Suprapubic skin (tissue), 3 donors: ENCODE measurements around the gene LRRFIP1.

ENCODE experiments used
- POLR2A ChIP-seq, 2 donors: fragments of 450-650 bp; IDR thresholded peaks; one replicate each; pipeline ENCODE4 v1.6.1; 2017; ENCODE audit warnings: antibody characterized with exemption in 2 of 2, mild to moderate bottlenecking in 2 of 2, moderate library complexity in 2 of 2
- TF ChIP-seq, protein P1 (sequence below), 2 donors: fragments of 200-600 bp in 1 of 2; fragments of 450-650 bp in 1 of 2; sonication (generic) in 1 of 2; IDR thresholded peaks; one replicate each; pipeline ENCODE4 v1.5.1; 2016 to 2019; ENCODE audit warnings: antibody characterized with exemption in 2 of 2, mild to moderate bottlenecking in 1 of 2, moderate library complexity in 1 of 2

DNA sequence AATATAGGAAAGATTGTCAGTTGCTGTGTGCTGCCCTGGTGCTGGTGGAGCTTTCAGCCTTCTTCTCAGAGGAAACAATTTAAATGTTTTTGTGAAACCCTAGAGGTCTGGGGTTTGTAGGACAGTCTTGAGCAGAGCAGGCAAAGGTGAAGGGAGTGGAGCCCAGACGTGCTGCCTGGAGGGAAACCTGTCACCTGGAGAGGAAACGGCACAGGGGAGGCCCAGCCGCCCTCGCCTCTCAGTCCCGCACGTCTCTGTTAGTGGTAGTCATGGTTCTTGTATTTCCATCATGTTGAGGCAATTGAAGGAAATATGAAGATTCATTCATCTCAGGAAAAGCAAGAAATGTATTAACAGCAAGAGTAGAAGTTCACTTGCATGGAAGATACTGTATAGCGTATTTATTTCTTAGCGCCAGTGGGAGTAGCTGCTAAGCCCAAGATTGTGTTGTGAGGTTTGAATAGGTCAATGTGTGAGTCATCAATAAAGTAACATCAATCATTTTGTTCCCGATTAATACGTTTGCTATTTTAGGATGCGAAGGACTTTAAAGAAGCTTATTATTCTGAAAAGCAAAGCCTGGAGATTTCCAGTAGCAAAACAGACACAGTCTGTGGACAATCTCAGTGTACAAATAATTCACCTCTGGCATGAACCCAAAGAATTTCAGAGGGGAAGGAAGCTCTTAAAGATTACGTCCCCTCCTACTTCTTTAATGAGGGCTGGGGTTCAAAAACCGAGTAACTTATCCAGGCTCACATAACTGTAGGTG, 70.4 kb downstream of the LRRFIP1 start:
- TF ChIP-seq, protein P1, sequence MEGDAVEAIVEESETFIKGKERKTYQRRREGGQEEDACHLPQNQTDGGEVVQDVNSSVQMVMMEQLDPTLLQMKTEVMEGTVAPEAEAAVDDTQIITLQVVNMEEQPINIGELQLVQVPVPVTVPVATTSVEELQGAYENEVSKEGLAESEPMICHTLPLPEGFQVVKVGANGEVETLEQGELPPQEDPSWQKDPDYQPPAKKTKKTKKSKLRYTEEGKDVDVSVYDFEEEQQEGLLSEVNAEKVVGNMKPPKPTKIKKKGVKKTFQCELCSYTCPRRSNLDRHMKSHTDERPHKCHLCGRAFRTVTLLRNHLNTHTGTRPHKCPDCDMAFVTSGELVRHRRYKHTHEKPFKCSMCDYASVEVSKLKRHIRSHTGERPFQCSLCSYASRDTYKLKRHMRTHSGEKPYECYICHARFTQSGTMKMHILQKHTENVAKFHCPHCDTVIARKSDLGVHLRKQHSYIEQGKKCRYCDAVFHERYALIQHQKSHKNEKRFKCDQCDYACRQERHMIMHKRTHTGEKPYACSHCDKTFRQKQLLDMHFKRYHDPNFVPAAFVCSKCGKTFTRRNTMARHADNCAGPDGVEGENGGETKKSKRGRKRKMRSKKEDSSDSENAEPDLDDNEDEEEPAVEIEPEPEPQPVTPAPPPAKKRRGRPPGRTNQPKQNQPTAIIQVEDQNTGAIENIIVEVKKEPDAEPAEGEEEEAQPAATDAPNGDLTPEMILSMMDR (IDR thresholded peaks at IDR 0.05), result no peak
- no peak for TF ChIP-seq POLR2A (IDR thresholded peaks at IDR 0.05)
